NCI-H1694 (cell line): ENCODE data around the gene CDK17.

Experiments used
- DNase-seq: peaks from one replicate; lab custom pipeline; 2025; lab: John Stamatoyannopoulos, UW

Gene CDK17

DNA sequence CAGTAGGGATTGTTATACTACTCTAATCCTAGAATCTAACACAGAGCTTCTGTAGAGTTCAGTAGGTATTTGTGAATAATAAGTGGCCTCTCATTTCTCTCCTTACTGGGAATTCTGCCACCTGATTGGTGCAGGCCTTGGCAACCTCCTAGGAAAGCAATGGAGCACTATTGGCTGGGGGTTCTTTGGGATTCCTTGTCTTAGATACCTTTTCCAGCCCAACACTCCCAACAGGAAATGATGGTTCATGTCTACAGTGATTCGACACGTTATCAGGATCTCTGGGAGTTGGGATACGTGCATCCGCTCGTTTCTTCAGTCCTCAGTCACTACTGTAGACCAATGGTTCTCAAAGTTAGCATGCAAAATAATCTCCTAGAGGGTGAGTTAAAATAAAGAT lies 138.7 kb downstream of the CDK17 start:
- no peak for DNase-seq

DNA sequence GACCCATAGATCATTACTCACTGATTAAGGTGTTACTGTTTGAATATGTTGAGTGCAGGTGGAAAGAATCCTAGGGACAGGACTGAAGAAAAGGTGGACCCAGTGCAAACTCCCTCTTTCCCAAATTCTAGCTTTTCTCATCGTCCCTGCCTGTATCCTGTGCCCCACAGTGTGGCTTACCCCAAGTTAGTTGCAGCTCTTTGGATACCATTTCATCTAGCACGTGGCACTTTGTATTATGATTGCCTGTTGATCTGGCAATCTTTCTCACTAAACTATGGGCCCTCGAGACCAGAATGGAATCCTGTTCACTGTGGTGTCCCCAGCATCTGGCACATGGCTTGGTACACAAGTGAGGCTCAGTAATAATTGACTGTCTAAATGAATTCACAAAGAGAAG lies 139.6 kb downstream of the CDK17 start:
- no peak for DNase-seq

GRCh38 chr12:96260231-96260630 lies 140.0 kb downstream of the CDK17 start:
- DNase-seq, result no peak

DNA sequence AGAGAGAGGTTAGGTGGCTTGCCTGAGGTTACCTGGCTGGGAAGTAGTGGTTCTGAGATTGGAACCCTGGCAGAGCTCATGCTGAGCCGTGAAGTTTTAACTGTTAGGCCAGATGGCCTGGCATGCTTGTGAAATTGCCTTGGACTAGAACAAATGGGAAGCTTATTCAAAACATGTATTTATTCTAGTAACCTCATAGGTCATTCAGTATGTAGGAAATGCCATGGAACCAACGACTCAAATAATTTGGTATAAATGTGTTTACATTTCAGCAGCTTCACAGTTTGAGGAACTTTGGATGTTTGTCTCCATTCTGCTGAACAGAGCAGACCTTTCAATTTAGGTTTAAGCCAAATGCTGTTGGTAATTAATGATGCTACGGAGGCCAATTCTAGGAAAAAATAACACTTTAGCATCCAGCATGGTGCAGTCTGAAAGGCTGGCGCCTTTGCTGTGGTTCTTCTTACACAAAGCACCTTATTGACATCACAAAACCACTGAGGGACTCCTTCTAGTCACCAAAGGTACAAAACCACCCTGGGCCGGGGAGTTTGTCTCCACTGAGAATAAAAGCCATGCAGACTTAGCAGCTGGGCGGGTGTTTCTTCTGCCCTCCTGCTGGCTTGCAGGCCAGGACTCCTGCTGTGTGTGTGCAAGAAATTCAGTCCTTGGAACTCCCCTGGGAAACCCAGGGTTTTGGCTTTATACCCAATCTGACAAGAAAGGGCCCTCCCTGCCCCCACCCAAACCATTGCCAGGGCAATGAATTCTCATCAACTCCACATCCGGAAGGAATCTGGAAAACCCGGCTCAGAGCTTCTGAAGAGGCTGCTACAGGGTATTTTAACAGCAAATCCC lies 141.9 kb downstream of the CDK17 start:
- DNase-seq, result peak; percentile 68

DNA sequence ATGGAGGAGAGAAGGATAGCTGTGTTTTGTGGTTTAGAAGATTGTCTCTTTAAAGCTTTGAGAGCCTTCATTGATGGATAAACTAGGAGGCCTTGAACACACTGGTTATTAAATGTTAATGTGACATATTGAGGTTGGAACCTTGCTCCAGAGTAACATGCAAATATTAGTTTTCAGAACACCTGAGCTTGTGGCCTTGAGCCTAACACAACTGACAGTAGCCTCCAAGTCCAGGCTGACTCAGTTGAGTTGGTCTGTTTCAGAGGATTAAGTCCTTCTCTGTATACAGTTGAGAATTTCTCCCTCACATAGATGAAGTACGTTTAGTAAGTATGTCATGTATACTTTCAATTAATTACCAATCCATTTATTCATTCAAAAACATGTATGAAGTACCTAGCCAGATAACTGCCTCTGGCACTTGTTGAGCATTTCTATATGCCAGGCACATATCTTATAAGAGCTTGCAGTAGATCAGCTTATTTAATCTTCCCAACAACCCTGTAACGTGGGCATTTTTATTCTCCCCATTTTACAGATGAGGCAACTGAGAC lies 142.6 kb downstream of the CDK17 start:
- DNase-seq, result no peak

DNA sequence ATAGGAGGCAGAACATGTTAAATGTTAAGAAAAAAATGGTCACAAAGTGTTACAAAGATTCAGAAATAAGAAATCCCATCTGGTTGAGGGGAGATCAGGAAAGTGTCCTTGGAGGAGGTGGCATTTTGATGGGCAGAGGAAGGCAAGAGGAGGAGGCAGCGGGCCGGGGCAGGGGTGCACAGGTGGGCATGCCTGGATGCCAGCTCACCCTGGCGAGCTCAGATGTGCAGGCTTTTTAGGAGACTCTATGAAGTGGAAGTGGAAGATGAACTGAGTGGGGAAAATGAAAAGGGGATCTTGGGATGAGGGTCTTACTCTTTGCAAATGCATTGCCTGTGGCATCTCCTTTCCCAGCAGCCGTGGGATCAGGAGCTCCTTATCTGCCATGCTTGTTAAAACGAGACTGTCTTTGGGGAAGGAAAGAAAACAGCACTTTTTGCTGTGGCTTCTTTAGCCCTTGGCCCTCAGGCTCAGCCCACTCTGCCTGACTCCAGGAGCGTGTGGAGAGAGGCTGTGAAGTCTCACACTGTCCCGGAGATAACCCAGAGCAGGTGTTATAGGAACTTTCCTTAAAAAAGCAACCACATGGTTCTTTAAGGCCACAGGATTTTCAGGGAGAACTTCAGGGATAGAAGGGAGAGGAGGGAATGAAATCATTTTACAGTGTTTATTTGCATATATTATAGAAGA lies 143.4 kb downstream of the CDK17 start:
- no peak for DNase-seq

DNA sequence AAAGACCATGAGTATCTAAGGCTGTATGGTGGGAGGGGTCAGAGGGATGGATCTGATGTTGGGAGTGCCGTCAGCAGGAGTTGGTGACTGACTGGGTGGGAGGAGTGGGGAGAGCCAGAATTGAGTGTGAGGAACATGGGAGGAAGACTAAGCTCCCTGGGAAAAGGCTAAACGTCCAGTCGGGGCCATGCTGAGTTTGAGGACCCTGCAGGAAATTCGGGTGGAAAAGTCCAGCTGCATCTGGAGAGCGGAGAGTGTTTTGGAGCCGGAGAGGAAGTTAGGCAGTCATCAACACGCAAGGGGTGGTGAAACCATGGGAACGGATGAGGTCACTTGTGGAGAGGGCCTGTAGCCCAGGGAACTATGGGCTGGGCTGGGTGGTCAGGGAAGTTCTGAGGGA lies 145.2 kb downstream of the CDK17 start:
- DNase-seq, result no peak

DNA sequence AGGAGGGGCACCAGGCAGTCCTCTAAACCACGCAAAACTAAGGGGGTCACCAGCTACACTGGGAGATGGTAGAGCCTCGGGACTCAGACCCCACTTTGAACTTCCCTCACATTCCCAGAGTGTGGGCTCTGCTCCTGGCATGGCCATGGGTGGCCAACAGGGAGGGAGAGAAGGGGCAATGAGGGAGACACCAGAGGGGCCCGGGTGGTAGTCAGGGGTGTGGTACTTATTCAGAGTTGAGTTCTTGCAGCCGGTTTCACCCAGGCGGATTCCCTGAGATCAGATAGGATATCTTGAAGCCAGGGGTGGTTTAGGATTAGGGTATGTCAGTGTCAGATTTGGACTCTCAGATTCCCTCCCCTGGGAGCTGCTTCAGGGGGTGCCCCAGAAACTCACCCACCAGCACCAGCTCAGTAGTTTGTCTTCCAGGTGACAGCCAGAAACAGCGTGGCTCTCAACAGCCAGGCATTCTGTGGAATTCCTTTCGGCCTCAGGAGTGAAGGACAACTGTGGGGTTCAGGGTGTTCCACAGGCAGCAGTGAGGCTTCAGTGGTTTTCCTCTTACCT lies 150.0 kb downstream of the CDK17 start:
- no peak for DNase-seq

DNA sequence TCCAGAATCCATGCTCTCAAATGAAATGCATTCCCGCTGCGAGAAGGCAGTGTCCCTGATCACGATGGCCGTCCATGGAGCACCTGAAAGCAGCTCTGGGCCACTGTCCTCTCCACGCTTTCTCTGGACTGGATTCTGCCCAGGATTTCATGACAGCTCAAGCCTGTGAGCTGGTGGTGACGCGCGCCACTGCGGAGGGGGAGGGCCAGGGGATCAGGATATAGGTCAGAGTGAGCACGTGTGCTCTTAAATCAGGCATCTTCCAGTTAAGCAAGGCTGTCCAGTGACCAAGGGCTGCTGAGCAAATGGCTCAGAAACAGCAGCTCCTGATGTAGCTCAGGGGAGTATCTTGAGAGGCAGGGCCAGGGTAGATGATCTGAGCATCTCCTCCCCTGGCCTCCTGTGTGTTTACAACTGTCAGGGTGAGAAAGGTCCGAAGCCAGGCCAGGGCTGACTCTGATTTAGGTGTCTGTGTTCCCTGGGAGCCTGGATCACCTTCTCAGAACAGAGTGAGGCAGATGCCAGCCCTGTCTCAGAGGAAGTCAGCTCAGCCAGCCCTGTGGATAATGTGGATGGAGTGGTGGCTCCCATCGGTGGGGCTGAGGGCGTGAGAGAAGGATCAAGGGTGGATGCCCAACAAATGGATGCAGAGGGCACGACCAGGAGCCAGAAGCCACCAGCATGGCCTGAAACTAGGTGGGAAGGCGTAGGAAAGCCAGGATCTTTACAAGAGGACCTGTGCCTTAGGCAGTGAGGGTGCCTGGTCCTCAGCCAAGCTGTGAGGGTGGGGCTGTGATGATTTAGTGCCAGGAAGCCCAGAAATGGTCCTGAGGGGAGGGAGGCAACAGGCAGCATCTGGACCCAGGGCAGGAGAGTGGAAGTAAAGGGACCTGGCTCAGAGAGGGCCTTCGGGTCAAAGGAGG lies 150.8 kb downstream of the CDK17 start:
- DNase-seq, result no peak

- DNase-seq, result peak; percentile 17
Observed at GRCh38 chr12:96248136-96248931, 151.9 kb downstream of the CDK17 start.

DNA sequence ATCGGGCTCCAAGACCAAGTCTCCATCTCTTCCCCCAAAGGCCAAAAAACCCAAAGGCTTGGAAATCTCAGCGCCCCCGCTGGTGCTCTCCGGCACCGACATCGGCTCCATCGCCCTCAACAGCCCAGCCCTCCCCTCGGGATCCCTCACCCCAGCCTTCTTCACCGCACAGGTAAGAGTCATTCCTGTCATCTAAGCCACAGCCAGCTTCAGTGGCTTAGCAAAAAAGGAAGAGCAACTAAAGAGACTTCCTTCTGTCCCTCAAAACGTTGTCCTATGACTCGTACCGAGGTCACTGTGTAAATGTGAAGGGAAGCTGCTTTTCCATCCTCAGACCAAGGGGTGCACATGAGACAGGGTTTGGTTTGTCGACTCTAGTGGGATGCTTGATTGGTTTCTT lies 152.7 kb downstream of the CDK17 start:
- no peak for DNase-seq

DNA sequence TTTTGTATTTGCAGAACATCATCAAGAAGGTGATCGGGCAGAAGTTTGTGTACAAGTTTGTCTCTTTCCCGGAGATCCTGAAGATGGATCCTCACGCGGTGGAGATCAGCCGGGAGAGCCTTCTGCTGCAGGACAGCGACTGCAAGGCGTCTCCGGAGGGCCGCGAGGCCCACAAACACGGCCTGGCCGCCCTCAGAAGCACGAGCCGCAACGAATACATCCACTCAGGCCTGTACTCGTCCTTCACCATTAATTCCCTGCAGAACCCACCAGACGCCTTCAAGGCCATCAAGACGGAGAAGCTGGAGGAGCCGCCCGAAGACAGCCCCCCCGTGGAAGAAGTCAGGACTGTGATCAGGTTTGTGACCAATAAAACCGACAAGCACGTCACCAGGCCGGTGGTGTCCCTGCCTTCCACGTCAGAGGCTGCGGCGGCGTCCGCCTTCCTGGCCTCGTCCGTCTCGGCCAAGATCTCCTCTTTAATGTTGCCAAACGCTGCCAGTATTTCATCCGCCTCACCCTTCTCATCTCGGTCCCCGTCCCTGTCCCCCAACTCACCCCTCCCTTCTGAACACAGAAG lies 153.2 kb downstream of the CDK17 start:
- no peak for DNase-seq

DNA sequence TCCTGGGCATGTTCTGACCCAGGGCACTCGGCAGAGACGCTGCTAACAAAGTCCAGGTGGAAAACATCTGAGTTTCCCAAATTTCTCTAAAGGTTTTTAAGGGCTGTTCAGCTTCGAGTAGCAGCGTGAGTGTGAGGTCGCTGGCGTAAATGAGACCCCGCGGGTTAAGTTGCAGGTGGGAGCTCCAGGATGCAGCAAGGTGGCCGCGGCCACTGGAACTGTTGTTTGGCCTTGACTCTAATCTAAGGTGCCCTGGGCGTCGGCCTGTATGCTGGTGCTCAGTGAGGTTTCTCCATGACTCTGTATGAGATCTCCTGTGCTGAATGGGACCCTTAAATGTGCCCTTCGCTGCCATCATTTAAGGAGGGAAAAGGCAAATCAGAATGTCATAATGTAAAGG lies 155.4 kb downstream of the CDK17 start:
- no peak for DNase-seq

GRCh38 chr12:96242597-96242996 lies 157.6 kb downstream of the CDK17 start:
- no peak for DNase-seq

DNA sequence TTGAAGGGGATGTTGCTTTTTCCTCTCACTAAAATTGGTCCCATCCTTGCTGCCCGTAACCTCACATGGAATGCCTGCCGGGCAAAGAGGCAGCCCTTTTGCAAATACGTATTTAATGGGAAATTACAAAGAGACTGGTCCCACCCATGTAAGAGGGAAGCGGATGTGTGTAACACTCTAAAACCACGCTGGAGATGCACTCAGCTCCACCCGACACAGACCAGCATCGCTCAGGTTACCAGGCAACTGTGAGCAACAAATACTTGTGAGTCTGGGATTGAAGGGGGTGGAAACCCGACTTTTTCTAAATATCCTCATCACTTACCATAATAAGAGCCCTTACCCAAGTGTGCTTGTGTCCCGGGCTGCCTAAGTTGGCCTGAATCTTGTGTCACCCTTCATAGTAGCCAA lies 158.4 kb downstream of the CDK17 start:
- no peak for DNase-seq

GRCh38 chr12:96241431-96241830 lies 158.8 kb downstream of the CDK17 start:
- no peak for DNase-seq

GRCh38 chr12:96240656-96241055 lies 159.6 kb downstream of the CDK17 start:
- no peak for DNase-seq

- peak; percentile 35 for DNase-seq
Observed at GRCh38 chr12:96239711-96240635, 160.3 kb downstream of the CDK17 start.

GRCh38 chr12:96238336-96239047 lies 161.7 kb downstream of the CDK17 start:
- no peak for DNase-seq
